NB4 (cell line): Measurements from ENCODE around the gene ATXN1L.

ENCODE experiments used
- CTCF ChIP-seq: IDR thresholded peaks from one replicate; pipeline ENCODE4 v1.5.1; 2012; ENCODE audit warnings: low read depth, low read length
- MAX ChIP-seq: IDR thresholded peaks from 2 replicates; pipeline ENCODE4 v1.6.1; 2011; ENCODE audit warnings: low read depth, low read length

GRCh38 chr16:71830359-71830758 lies 15.4 kb upstream of the ATXN1L start:
- TF ChIP-seq CTCF, result no peak
- no peak for TF ChIP-seq MAX
